Measurements from ENCODE around the gene IL1B. TPM values are rescaled to one million over a fixed set of nuclear protein-coding genes. Genes with fewer than 3 reads are reported as not detected.

Gene IL1B
- total and polyA plus RNA-seq, 2 experiments from 2014 or later: 0.86 to 2.2 TPM

GRCh38 chr2:112827009-112827408, 9.6 kb downstream of the IL1B start:
- H3K4me2 ChIP-seq (ENCODE audit: unreplicated experiment): no peak overlapping the region
- no peaks in the 10 kb centered on the region for H3K9me3 ChIP-seq (ENCODE audit: low read depth)
- peaks cover 8% of the 10 kb centered on the region for H3K4me1 ChIP-seq (ENCODE audit: insufficient read depth)
- TF ChIP-seq EZH2 (IDR thresholded peaks at IDR 0.05; ENCODE audit: insufficient read depth, poor library complexity, severe bottlenecking): no peak
- no peak for TF ChIP-seq EZH2phosphoT487 (IDR thresholded peaks at IDR 0.05; ENCODE audit: insufficient read depth, low read depth)
- H3K4me3 ChIP-seq: no peak overlapping the region
- no peaks in the 10 kb centered on the region for H3K36me3 ChIP-seq (ENCODE audit: low read depth)
- no peak overlapping the region for H3K27ac ChIP-seq
- no peak overlapping the region for H3K9ac ChIP-seq
- peaks cover 16% of the 10 kb centered on the region for H3F3A ChIP-seq (ENCODE audit: insufficient read depth)
- no peaks in the 10 kb centered on the region for H3K27me3 ChIP-seq (replicated peaks; ENCODE audit: insufficient read depth)
- no peaks in the 10 kb centered on the region for H3K79me2 ChIP-seq (ENCODE audit: insufficient read depth)
- DNase-seq: no peak
- H2AFZ ChIP-seq: no peak overlapping the region
- WGBS, 2 experiments (ENCODE audit: low coverage in 1 of 2, low lambda C conversion rate in 2 of 2, missing lambda C conversion rate in 2 of 2): 62% methylated on average over 3 of the region's 3 CpGs
- no peaks in the 10 kb centered on the region for H4K20me1 ChIP-seq (ENCODE audit: insufficient read depth)
- H3K9me2 ChIP-seq (ENCODE audit: insufficient read depth): no peaks in the 10 kb centered on the region
- in situ Hi-C loops (cut with MboI): no loop called here

GRCh38 chr2:112825706-112826105, 10.9 kb downstream of the IL1B start:
- H3K9me2 ChIP-seq (ENCODE audit: insufficient read depth): no peaks in the 10 kb centered on the region
- WGBS, 2 experiments (ENCODE audit: low coverage in 1 of 2, low lambda C conversion rate in 2 of 2, missing lambda C conversion rate in 2 of 2): 78 to 83% methylated on average over 2 of the region's 2 CpGs
- no peak overlapping the region for H3K4me3 ChIP-seq
- H3F3A ChIP-seq (ENCODE audit: insufficient read depth): peaks cover 16% of the 10 kb centered on the region
- no peak overlapping the region for H2AFZ ChIP-seq
- in situ Hi-C loops (cut with MboI): no loop called here
- DNase-seq: peak; percentile 27
- no peaks in the 10 kb centered on the region for H3K9me3 ChIP-seq (ENCODE audit: low read depth)
- no peaks in the 10 kb centered on the region for H4K20me1 ChIP-seq (ENCODE audit: insufficient read depth)
- H3K4me2 ChIP-seq (ENCODE audit: unreplicated experiment): no peak overlapping the region
- H3K36me3 ChIP-seq (ENCODE audit: low read depth): no peaks in the 10 kb centered on the region
- peaks cover 8% of the 10 kb centered on the region for H3K4me1 ChIP-seq (ENCODE audit: insufficient read depth)
- TF ChIP-seq EZH2 (IDR thresholded peaks at IDR 0.05; ENCODE audit: insufficient read depth, poor library complexity, severe bottlenecking): no peak
- TF ChIP-seq EZH2phosphoT487 (IDR thresholded peaks at IDR 0.05; ENCODE audit: insufficient read depth, low read depth): no peak
- H3K9ac ChIP-seq: no peak overlapping the region
- no peak overlapping the region for H3K27ac ChIP-seq
- H3K79me2 ChIP-seq (ENCODE audit: insufficient read depth): no peaks in the 10 kb centered on the region
- H3K27me3 ChIP-seq (replicated peaks; ENCODE audit: insufficient read depth): no peaks in the 10 kb centered on the region

- Histone ChIP-seq H3K36me3 (ENCODE audit: low read depth) (no peaks in the 10 kb centered on the region), H3K4me2 (ENCODE audit: unreplicated experiment) (peak overlapping the region; percentile 24), H4K20me1 (ENCODE audit: insufficient read depth) (no peaks in the 10 kb centered on the region), H3K9me3 (ENCODE audit: low read depth) (no peaks in the 10 kb centered on the region), H3K4me1 (ENCODE audit: insufficient read depth) (peaks cover 8% of the 10 kb centered on the region), H2AFZ (no peak overlapping the region), H3K9ac (no peak overlapping the region), H3K79me2 (ENCODE audit: insufficient read depth) (no peaks in the 10 kb centered on the region), H3F3A (ENCODE audit: insufficient read depth) (peaks cover 16% of the 10 kb centered on the region), H3K27me3 (replicated peaks; ENCODE audit: insufficient read depth) (no peaks in the 10 kb centered on the region), H3K4me3 (no peak overlapping the region), H3K27ac (peak overlapping the region; percentile 18), H3K9me2 (ENCODE audit: insufficient read depth) (no peaks in the 10 kb centered on the region)
- peak; percentile 47 for DNase-seq
- in situ Hi-C loops (cut with MboI): no loop called here
- no peak for TF ChIP-seq EZH2phosphoT487 (IDR thresholded peaks at IDR 0.05; ENCODE audit: insufficient read depth, low read depth)
These were observed 11.9 kb downstream of the IL1B start for GRCh38 chr2:112824694-112825085.

GRCh38 chr2:112821682-112822081, 14.9 kb downstream of the IL1B start:
- peaks cover 8% of the 10 kb centered on the region for H3K4me1 ChIP-seq (ENCODE audit: insufficient read depth)
- no peaks in the 10 kb centered on the region for H4K20me1 ChIP-seq (ENCODE audit: insufficient read depth)
- no peaks in the 10 kb centered on the region for H3K79me2 ChIP-seq (ENCODE audit: insufficient read depth)
- no peaks in the 10 kb centered on the region for H3K27me3 ChIP-seq (replicated peaks; ENCODE audit: insufficient read depth)
- peaks cover 16% of the 10 kb centered on the region for H3F3A ChIP-seq (ENCODE audit: insufficient read depth)
- no peaks in the 10 kb centered on the region for H3K9me3 ChIP-seq (ENCODE audit: low read depth)
- no peak overlapping the region for H3K9ac ChIP-seq
- H3K4me2 ChIP-seq (ENCODE audit: unreplicated experiment): no peak overlapping the region
- no peaks in the 10 kb centered on the region for H3K9me2 ChIP-seq (ENCODE audit: insufficient read depth)
- no peak for DNase-seq
- H3K36me3 ChIP-seq (ENCODE audit: low read depth): no peaks in the 10 kb centered on the region
- no peak overlapping the region for H3K4me3 ChIP-seq
- TF ChIP-seq EZH2phosphoT487 (IDR thresholded peaks at IDR 0.05; ENCODE audit: insufficient read depth, low read depth) (no peak), EZH2 (IDR thresholded peaks at IDR 0.05; ENCODE audit: insufficient read depth, poor library complexity, severe bottlenecking) (no peak)
- H3K27ac ChIP-seq: no peak overlapping the region
- in situ Hi-C loops (cut with MboI): no loop called here
- WGBS, 2 experiments (ENCODE audit: low coverage in 1 of 2, low lambda C conversion rate in 2 of 2, missing lambda C conversion rate in 2 of 2): 76 to 87% methylated on average over 4 of the region's 4 CpGs
- no peak overlapping the region for H2AFZ ChIP-seq

GRCh38 chr2:112821142-112821541, 15.4 kb downstream of the IL1B start:
- Histone ChIP-seq H3K36me3 (ENCODE audit: low read depth) (no peaks in the 10 kb centered on the region), H3K27ac (no peak overlapping the region), H3K4me2 (ENCODE audit: unreplicated experiment) (no peak overlapping the region), H3K4me1 (ENCODE audit: insufficient read depth) (peaks cover 8% of the 10 kb centered on the region), H3K4me3 (no peak overlapping the region), H3K9ac (no peak overlapping the region), H4K20me1 (ENCODE audit: insufficient read depth) (no peaks in the 10 kb centered on the region), H3K27me3 (replicated peaks; ENCODE audit: insufficient read depth) (no peaks in the 10 kb centered on the region), H3K9me3 (ENCODE audit: low read depth) (no peaks in the 10 kb centered on the region), H3K79me2 (ENCODE audit: insufficient read depth) (no peaks in the 10 kb centered on the region), H3K9me2 (ENCODE audit: insufficient read depth) (no peaks in the 10 kb centered on the region), H2AFZ (no peak overlapping the region), H3F3A (ENCODE audit: insufficient read depth) (peaks cover 16% of the 10 kb centered on the region)
- WGBS, 2 experiments (ENCODE audit: low coverage in 1 of 2, low lambda C conversion rate in 2 of 2, missing lambda C conversion rate in 2 of 2): 47 to 56% methylated on average over 5 of the region's 5 CpGs
- DNase-seq: no peak
- in situ Hi-C loops (cut with MboI): no loop called here
- TF ChIP-seq EZH2 (IDR thresholded peaks at IDR 0.05; ENCODE audit: insufficient read depth, poor library complexity, severe bottlenecking): no peak
- no peak for TF ChIP-seq EZH2phosphoT487 (IDR thresholded peaks at IDR 0.05; ENCODE audit: insufficient read depth, low read depth)

Data from GM23248 (cell line).